NCI-H1694 (cell line): ENCODE data around the gene CDK19.

Source experiments
- DNase-seq: peaks from one replicate; lab custom pipeline; 2025; lab: John Stamatoyannopoulos, UW

Gene CDK19

DNA sequence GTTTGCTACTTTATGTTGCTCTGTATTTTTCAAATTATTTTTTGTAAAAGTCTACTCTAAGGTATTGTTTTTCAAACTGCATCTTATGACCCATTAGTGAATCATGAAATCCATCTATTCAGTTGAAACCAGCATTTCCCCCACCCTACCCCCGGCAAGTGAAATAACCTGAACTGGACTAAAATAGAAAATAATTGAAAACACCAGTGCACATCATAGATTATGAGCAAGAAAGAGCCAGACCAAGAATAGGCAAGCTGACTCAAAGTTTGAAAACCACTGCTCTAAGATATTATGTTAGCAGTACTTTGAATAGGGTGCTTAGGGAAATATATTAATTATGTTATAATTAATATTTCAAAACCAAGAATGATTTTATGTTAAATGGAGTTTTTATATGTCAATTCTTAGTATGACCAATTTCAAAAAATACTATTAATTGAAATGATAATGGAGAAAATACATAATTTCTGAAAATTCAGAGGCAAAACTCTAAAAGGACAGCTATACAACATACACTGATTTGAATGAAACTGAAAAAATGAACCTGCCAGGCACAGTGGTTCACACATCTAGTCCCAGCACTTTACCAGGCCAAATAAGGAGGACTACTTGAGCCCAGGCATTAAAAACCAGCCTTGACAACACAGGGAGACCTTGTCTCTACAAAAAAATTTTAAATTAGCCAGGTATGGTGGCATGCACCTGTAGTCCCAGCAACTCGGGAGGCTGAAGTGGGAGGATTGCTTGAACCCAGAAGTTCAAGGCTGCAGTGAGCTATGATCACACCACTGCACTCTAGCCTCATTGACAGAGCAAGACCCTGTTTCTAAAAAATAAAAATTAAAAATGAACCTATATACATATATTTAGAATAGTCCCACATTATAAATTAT lies 112.0 kb downstream of the CDK19 start:
- DNase-seq: no peak

DNA sequence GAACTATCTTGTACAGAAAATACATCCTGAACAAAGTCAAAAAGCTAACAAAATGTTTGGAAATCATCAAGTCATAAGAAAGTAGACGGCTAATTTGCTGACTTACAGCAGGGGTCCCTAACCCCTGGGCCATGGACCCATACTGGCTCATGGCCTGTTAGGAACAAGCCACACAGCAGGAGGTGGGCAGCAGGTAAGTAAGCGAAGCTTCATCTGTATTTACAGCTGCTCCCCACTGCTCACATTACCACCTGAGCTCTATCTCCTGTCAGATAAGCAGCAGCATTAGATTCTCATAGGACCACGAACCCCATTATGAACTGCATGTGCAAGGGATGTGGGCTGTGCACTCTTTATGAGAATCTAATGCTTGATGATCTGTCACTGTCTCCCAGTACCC lies 115.5 kb downstream of the CDK19 start:
- DNase-seq: no peak

DNA sequence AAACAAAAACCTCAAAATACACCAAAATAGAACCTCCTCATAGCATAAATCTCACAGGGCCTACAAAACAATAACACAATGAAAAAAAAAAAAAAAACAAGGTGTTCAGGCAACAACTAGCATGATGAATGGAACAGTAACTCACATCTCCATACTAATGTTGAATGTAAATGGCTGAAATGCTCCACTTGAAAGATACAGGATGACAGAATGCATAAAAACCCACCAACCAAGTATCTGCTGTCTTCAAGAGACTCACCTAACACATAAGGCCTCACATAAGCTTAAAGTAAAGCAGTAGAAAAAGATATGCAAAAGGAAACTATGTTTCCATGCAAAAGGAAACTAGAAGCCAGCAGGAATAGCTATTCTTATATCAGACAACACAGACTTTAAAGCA lies 121.3 kb downstream of the CDK19 start:
- no peak for DNase-seq

DNA sequence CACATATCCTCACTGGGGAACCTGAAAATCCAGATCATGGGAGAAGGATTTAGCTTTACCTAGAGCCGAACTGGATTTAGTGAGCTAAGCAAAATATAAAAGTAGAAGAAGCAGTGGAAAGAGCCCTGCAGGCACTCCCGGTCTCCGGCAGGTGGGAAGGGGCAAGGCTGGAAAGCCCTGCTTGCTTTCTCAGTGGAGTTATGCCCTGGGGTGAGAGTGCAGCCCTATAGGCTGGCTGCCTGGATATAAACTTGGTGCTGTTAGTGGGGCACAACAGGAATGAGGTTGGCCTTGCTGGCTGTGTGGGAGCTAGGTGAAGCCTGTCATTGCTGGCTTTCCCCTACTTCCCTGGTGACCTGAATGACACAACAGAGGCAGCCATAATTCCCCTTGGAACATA lies 122.0 kb downstream of the CDK19 start:
- DNase-seq: no peak

DNA sequence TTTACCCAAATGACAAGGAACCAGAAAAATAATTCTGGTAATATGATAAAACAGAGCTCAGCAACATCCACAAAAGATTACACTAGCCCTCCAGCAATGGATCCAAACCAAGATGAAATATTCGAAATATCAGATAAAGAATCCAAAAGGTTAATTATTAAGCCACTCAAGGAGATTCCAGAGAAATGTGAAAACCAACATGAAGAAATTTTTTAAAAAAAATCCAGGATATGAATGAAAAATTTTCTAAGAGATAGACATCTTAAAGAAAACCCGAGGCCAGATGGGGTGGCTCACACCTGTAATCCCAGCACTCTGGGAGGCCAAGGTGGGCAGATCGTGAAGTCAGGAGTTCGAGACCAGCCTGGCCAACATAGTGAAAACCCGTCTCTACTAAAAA lies 124.4 kb downstream of the CDK19 start:
- DNase-seq: no peak

DNA sequence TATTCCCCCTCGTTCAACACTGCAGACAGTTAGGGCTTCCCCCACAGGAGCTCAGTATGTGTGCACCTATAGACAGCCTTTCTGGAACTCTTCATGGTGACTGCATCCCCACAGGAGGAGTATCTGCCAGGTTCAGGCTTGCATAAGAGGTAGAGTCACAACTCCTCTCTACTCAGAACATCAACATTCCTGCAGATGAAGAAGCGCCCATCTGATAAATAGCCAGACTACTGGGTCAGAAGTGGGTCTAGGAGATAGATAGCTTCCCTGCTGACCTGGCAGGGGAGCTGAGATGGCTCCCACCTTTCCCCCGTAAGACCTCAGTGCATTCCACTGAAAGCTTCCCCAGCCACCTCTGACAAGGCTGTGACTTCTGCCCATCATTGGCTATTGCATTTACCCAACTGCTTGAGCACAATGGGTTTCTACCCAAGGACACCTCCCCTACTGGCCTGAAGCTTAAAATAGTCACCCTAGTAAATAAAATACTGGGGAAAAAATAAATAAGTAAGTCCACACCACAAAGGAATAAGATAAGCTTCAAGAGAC lies 125.1 kb downstream of the CDK19 start:
- DNase-seq: no peak

DNA sequence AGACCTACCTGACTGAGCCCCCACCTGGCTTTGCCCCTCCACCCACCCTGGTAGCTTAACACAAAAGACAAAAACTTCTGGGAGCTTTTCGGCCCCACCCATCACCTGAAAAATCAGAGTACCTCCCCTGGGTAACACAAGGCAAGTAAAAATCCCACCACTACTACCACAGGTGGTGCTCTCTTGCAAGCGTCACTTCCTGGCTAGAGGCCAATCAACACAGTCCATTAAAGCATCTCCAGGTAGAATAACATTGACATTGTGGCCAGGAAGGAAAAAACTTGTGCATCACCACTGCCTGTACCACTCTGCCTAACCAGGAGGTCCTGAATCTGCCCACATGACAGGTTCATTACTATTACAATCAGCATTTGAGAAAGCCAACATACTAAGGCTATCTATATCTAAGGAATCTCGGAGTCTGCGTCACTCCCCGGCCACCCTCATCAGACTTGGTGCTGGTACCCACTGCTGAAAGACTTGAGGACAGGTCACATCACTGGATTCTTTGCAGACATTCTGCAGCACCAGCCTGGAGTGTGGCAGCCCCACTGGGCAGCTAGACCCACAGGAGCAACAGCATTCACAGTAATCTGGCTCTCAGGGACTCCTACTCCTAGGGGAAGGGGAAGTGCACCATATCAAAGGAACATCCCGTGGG lies 125.9 kb downstream of the CDK19 start:
- DNase-seq: no peak

DNA sequence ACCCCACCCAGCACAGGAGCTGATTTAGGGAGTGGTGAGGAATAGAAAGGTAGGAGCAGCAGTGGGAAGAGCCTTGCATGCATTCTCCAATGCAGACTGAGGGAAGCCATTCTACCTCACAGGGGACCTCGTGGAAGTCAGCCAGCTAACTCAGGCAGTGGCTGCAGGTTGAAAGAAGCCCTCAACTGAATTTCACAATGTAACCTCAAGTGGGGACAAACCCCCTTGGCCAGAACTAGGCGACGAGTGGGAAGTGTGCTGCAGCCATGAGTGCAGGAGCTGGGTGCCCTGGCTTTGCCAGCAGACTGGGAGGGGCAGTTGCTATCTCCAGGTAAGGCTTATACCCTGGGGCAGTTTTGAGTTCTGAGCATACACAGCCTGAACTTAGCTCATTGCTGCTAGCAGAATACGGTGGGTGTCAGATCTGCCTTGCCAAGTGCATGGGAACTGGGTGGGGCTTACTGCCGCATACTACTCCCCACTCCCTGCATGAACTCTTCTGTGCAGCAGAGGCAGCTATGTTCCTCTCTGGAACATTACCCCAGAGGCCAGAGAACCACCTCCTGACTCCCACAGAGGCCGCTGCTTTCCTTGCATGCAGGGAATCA lies 126.5 kb downstream of the CDK19 start:
- DNase-seq: no peak

DNA sequence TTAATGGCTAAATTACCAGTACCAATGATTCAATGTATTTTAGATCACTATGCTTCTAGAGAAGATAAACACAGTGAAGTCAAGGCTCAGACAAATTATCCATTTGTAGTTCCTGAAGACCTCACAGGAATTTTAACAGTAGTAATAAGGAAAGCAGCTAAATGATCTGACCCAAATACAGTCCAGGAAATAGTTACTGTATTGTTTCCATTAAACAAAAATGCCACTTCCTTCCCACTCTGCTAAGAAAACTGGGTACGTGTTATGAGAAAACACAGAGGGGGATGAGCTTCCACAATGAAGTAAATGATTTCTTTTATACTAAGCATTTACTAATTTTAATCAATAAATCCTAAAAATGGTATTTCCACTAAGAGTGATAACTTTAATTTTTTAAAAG lies 127.9 kb downstream of the CDK19 start:
- no peak for DNase-seq

DNA sequence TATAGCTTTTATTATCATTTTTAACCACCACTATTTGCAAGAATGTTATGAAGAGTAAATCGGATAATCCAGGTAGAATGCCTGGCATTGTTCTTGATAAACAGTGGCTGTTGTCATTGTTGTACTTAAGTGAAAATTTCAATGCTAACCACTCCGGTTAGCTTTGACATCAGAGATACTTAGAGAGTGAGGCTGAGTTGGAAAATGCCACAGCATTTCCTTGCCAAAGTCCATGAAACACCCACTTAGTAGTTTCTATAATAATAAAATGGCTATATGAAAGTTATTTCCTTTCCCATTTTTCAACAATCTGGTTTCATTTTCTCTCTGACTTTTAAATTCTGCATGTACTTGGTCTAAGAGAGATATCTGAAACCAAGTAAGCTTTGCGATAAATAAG lies 132.0 kb downstream of the CDK19 start:
- no peak for DNase-seq

DNA sequence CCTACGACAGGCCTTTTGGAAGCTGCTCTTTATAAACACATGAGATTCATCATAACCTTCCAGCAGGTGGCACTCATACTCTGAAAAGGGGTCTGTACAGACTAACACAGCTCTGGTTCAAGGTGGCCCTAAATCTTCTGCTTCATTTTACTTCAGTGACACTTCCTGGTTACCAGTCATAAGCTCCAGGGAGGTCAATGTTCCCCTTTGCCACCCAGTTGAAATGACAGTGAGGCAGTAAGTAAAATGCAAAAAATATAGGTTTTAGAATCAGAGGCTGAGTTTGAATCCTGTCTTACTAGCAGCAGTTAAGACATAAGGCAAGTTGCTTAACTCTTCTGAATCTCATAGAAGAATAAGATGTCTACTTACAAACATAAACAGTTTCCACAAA lies 132.8 kb downstream of the CDK19 start:
- DNase-seq: peak; percentile 81

DNA sequence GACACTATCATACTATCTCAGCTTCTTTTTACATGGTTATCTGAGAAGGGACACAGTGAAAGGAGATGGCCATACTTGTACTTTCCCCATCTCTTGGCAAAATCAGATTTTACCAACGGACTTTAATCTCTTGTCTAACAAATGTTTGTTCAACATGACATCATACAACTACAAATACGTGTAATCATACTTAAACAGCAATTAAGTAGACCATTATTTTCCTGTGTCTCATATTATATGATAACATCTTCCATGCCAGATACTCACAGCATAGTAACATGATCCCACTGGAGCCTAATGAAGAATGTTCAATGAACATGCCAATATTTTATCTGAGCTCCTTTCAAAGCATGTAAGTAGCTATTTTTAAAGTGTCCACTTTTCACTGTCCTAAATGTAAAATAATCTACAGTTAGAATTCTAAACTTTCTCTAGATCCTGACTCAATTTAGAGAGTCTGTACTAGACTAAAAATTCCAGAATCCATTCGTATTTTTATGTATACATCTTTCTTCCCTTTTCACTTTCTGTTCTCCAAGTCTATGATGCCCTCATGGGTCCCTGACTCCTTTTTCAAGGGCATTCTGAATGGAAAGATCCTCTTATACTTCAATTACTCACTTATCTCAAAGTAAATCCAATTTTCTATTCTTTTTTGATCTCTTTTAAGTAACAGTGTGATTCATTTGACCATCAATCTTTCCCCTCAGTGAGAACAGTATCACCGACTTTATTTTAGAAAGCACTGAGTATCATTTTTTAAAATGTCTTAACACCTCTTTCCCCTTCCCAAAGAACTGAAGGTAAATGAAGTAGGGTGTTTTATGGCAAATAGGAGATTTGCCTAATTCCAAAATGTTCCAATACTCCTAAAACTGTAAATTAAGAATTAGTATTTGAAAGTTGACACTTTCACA lies 133.5 kb downstream of the CDK19 start:
- DNase-seq: no peak

DNA sequence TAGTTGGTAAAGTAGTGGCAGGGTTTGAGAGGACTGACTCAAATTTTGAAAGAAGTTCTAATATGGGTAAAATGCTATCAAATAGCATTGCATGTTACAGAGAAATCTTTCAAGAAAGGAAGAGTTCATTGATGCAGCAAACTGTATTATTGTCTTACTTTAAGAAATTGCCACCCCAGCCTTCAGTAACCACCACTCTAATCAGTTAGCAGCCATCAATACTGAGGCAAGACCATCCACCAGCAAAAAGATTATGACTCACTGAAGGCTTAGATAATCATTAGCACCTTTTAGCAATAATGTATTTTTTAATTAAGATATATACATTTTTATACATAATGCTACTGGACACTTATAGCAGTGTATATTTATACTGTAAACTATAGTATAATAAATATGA lies 138.9 kb downstream of the CDK19 start:
- DNase-seq: no peak

DNA sequence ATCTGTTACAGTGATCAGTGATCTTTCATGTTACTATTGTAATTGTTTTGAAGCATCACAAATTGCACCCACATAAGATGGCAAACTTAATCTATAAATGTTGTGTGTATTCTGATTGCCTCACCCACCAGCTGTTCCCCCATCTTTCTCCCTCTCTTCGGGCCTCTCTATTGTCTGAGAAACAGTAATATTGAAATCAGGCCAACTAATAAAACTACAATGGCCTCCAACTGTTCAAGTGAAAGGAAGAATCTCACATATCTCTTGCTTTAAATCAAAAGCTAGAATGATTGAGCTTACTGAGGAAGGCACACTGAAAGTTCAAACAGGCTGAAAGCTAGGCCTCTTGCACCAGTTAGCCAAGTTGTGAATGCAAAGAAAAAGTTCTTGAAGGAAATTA lies 141.2 kb downstream of the CDK19 start:
- DNase-seq: no peak

DNA sequence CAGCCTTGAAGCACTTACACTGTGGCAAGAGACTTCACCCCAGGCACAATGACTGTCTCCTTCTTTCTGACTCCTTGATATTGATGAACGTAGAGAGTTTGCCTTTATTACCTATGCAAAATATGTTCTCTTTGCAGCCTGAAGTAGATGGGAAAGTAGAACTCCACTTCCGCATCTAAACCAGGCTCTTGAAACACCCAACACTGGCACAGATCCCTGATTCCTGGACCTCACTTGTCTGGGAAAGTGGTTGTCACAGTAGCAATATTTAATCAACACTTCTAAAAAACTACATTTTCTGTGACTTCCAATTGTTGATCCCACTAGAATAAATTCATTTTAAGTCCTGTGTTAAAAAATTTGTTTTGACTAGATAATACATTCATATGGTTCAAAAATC lies 143.1 kb downstream of the CDK19 start:
- no peak for DNase-seq

DNA sequence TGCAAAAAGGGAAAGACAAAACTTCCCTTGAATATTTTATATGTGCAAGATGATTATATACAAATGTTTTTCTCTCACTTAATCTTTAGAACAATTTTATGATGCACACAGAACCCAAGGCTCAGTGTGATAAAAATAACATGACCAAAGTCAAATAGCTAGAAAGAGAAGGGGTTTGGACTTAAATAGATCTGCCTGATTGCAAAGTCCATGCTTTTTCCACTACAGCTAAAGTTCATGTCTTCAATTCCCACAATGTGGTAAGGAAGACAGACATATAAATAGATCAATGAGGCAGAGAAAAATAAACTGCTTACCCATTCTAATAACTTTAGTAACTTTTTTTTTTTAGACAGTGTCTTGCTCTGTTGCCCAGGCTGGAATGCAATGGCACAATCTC lies 143.8 kb downstream of the CDK19 start:
- DNase-seq: no peak

DNA sequence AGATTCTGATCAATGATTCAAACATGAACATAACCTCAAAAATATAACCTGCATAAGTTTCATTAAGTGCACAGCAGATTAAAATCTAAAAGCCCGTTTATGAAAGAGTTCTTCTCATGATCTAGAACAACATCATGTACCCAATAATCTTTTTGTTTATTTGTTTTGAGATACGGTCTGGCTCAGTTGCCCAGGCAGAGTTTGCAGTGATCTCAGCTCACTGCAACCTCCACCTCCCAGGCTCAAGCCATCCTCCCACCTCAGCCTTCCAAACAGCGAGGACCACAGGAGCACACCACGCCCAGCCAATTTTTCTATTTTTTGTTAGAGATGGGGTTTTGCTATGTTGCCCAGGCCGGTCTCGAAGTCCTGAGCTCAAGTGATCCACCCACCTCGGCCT lies 149.7 kb downstream of the CDK19 start:
- DNase-seq: no peak

DNA sequence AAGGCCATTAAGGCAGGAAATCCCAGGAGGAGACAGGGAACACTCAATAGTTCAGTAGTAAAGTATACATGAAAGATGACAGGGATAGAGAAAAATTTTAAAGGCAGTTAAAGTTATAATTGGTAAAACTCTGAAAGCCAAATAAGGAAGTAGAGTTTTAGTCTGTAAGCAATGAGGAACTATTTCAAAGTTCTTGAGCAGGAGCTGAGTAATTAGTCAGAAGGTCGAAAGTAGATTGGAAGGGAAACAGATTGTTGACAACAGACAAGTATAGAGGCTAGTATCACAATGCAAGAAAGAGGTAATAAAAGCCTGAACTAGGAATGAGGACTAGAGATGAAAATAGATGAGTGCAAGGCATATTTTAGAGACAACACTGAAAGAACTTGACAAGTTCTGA lies 150.3 kb downstream of the CDK19 start:
- no peak for DNase-seq

DNA sequence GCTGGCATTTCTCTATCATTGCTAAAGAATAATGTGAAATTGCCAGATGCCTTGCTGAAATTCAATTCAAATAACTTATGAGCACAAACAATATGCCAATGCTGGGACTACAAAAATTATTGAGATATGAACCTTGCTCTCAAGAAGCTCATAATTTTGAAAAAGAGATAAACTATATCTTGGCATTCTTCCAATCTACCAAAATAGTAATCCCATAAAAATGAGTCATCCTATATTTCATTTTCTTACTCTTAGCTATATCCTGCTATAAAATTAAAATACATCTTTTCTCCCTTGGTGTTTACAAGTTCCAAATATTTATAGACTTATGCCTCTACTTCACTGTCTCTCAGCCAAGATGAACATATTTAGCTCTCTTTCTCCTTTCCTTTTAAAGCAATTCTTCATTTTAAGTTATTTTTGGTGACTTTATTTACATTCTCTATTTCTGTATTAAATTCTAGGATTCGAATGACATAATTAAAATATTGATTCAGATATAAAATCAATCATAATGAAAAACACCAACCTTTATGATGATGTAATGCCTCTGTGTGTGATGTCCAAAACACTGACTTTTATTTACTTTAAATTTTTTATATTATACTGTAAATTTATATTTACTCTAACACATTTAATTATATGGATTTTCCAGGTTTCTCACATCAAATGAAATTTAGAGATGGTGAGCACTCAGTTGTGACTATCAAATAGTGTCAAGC lies 152.6 kb downstream of the CDK19 start:
- DNase-seq: no peak

DNA sequence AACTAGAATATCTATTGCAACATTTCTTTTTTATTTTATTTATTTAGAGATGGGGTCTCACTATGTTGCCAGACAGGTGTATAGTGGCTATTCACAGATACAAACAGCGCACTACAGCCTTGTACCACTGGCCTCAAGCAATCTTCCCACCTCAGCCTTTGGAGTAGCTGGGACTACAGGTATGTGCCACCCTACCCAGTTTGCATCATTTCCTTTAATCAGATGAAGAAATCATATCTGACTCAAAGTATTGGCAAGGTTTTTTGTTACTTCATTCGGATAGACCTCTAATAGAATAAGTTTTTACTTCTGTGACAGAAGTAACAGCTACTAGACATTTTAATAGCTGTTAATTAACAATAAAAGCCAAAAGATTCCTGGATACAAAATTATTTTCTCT lies 153.9 kb downstream of the CDK19 start:
- no peak for DNase-seq

DNA sequence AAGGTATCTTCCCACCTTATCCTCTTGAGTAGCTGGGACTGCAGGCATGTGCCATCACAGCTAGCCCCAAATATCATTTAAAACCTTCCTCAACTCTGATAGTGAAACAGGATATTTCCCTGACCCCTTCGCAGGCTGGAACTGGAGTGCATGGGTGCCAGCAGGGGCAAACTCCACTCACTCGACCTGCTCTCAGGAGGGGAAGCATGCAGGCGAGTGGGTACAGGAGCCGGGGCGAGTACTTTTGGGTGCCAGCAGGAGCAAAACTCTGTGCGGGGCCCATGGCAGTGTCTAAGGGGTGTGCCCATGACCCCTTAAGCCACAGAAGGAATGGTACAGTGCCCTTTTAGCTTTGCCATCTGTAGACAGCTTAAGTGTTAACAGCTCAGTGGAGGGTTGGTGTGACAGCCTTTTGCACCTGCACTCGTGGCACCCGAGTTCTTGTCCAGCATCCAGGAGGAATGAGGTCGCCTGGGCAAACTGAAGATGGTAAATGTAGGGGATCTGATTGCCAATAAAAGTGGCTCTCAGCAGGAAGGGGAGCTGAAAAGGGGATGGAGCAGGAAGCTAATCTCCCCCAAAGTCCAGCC lies 155.1 kb downstream of the CDK19 start:
- no peak for DNase-seq
